GM19452 (cell line): ENCODE results near the gene LY86.
"Not testable (repeated sequence)": the region's sequence is repeated elsewhere in the genome, so short reads cannot be mapped to it uniquely, and the experiment has no call there.

ENCODE experiments used
- ATAC-seq: cut with Tn5 transposase; IDR thresholded peaks from one replicate; pipeline ENCODE4 v1.9.1; 2021; ENCODE audit not compliant: unreplicated experiment

LY86 gene

DNA sequence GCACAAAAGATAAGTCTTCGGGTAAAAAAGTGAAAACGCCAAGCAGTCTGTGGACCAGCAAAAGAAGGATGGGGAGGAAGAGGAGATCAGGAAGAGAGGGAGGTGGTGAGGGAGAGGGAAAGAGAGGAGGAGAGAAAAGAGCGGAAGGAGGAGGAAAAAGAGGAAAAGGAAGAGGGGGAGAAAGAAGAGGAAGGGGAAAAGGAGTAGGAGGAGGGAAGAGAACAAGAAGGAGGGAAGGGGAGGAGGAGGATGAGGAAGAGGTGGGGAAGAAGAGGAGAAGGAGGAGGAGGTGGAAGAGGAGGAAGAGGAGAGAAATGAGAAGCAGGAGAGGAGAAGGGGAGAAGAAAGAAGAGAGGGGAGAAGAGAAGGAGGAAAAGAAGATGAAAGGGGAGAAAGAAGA lies 6.5 kb downstream of the LY86 start:
- ATAC-seq, result no peak

DNA sequence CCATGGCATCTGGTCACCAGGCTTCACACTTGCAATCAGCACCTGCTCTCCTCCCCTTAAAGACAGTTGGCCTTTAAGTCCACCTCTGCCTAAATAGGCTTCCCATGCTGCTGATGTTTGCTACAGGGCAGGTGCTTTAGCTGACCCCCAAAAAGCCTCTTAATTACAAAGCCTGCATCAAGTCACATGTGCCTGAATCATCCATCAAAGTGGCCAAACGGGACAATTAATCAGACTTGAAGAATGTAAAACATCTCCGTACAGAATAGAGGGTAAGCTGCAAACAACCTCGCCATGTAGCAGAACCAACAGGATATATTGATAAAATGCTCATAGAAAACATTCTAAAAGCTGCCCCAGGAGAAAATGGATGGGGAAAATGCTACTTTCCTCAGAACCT lies 7.4 kb downstream of the LY86 start:
- no peak for ATAC-seq

DNA sequence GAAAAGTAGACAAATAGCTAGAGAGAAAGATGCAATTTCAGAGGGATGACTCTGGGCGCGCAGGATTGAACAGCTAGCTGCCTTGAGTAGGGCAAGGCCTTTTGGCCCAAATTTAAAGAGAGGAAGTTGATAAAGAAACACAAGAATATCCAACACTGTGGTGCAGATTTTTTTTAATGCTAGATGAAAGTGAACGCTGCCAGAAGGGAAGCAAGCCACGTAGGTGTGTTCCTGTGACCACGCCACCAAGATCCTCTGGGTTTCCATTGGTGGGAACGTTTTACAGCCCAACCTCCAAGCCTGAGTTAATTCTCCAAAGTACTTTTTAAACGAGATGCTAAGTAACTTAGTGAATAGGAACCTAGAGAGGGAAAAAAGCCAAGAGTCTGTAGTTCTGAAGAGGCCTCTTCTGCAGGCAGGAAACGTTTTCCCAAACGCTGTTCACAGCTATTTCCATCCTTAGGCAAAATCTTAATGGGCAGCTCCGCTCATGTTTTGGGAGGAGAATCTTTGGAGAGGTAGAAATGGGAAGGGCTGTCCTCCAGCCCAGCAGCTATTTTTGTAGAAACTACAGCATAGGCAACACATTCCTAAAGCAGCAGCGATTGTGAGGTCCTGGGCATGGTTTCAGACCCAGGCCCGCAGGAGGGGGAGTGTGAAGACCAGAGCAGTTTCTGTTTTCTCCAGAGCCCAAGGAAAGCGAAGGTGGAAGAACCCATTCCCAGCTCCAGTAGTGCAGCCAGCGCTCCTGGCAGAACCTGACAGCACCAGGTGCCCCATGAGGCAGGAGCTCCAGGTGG lies 8.2 kb downstream of the LY86 start:
- no peak for ATAC-seq

DNA sequence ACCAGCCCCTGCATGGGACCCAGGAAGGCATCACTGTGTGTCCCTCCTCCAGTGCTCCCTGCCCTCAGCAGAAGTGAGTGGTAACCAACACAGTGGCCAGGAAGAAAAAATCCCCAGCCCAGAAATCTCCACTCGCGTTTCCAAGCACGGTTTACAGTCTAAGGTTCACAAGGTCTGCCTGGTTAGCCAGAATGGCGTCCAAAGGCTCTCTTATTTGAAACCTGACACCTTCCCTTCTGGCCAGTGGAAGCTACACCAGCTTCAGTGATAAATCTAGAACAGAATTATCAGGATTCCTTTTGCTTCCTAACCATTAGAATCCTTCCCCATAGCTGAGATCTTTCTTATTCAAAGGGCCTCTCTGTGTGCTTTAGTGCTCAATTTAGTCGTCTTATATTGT lies 9.2 kb downstream of the LY86 start:
- no peak for ATAC-seq

DNA sequence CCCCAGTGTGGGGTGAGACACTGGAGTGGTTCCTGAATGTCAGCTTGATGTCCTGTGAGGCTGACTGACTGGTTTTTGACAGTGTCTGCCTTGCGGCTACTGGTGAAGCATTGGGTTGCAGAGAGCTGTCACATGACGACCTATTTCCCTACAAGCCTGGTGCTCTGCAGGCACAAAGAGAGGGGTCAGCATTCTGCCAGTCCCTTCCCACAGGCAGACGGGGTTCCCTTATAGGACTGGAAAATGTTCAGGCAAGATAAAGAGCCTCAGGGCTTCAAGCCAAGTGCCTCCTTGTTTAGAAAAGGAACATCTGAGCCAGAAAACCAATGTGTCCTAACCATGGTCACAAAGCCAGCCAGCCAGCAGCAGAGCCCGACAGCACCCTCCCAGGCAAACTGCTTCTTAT lies 11.0 kb downstream of the LY86 start:
- ATAC-seq, result no peak

DNA sequence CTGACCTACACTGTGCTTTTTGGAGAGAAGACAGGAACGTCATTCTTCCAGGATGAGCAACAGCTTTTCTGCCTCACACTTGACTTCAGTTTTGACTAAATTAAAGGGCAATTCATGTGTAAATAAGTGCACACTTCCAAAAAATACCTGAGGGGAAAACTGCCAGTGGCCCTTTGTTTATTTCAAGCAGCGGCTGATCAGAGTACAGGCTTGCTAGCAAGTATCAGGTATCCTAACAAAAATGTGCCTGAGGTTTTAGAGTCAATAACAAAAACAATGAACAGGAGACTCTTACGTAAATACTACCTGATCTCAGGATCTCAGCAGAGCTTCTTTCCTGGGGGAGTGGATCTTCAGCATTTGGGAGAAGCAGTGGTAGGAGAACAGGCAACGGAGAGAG lies 12.4 kb downstream of the LY86 start:
- no peak for ATAC-seq

DNA sequence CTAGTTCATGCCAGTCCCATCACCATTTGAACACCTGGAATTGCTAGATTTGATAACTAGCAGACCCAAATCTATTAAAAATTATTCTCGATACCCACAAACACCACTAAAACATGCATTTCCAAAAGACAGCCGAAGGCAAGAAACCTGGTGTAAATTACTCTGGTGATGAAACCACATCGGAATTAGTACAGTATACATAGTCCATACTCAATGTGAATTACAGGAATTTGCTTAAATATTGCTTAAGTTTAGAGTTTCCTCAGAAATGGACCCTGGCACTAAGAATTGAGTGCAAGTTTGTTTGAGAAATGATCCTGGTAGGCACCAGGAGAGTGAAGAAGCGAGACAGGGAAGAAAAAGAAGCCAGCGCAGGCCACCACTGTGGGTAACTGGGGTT lies 13.7 kb downstream of the LY86 start:
- ATAC-seq, result no peak

DNA sequence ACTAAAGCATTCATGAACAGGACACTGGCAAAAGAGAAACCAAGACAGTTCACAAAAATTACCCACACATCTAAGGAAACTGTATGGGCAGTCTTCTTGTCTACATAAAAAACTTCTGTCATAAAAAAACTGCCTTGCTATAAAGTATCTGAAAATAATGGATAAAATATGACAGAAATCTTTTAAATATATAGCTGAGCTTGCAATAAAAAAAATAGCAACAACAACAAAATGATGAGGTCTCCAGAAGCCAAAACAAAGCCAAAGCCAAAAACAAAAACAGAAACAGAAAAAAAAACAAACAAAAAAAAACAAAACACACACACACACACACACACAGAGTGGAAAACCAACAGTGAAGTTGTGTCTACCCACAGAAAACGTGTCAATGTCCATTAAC lies 14.8 kb downstream of the LY86 start:
- no peak for ATAC-seq

DNA sequence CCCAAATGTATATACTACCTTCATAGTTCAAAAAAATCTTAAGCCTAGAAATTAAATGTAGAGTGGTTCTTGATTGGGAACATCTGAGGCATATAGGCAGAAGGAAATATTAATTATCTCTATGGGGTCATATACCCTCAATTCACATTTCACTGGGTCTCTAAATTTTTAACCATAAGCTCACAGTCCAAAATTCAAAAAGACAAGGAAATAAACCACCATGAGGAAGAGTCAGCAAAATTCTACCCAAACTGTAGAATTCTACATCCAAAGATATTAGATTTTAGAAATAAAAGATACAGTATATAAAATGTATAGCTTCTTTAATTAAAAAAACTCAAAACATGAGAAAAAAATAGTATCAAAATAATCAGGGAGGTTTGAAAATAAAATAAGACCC lies 15.5 kb downstream of the LY86 start:
- no peak for ATAC-seq

DNA sequence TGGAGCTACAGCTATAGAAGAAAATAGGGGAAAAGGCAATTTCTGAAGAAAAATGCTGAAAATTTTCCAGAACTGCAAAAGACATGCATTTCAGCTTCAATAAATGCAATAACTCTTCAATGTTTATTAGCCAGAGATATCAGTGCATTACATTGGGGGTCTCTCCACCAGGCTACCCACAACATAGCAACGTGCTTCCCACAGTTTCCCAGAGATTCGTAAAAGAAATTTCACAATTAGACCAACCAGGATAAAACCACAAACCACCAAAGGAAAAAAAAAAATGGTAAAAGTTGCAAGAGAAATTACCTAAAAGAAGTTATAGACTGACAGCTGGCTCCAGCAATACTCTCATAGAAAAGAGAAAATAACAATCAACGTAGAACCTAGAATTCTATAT lies 16.0 kb downstream of the LY86 start:
- ATAC-seq, result no peak

DNA sequence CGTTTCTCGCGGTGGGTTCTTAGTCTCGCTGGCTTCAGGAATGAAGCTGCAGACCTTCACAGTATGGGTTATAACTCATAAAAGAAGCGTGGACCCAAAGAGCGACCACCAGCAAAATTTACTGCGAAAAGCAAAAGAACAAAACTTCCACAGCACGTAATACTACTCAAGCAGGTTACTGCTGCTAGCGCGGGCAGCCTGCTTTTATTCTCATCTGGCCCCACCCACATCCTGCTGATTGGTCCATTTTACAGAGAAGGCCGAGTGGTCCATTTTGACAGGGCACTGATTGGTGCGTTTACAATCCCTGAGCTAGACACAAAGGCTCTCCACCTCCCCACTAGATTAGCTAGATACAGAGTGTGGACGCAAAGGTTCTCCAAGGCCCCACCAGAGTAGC lies 17.4 kb downstream of the LY86 start:
- ATAC-seq, result no peak

DNA sequence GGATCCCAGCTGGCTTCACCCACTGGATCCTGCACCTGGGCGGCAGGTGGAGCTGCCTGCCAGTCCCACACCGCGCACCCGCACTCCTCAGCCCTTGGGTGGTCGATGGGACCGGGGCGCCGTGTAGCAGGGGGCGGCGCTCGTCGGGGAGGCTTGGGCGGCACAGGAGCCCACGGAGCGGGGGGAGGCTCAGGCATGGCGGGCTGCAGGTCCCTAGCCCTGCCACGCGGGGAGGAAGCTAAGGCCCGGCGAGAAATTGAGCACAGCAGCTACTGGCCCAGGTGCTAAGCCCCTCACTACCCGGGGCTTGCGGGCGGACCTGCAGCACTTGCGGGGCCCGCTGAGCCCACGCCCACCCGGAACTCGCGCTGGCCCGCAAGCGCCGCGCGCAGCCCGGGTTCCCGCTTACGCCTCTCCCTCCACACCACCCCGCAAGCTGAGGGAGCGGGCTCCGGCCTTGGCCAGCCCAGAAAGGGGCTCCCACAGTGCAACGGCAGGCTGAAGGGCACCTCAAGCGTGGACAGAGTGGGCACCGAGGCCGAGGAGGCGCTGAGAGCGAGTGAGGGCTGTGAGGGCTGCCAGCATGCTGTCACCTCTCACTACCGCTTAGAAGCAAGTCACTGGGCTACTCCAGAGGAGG lies 18.0 kb downstream of the LY86 start:
- ATAC-seq, result not testable (repeated sequence)

DNA sequence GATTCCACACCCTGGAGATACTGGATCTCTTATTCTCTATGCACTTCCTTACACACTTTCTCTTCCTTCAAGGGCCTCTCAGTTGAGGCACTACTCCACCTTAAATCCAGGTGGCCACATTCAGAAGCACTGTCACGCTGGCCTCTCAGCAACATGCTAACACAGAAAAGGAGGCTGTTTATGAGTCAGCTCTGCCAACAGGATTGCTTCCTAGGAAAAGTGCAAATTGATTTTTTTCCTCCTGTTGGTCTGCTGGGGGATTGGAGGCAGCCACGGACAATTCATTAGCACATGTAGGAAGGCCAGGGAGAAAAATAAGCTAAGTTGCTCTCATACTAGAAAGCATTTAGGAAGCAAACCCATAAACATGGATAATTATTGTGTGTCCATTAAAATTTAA lies 20.9 kb downstream of the LY86 start:
- no peak for ATAC-seq

DNA sequence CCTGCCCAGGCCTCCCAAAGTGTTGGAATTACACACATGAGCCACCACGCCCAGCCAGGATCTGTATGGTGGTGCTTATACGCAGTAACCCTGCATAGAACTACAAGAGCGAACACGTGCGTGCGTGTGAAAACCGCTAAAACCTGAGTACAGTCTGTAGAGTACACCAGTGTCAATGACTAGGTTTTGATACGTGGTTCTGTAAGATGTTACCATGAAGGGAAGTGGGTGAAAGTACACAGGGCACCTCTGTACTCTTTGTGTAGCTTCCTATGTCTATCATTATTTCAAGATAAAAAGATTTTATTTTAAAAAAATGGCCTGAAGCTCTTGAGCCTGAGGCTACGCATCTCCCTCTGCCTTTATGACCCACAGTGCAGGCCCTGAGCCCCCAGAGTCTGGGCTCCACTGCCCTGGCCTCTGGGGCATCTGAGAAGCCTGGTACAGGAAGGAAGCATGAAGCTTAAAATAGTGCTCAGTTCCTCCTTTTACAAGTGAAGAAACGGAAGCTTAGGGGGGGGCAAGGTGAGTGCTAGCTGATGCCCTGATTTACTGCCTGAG lies 21.6 kb downstream of the LY86 start:
- ATAC-seq, result peak; percentile 90

DNA sequence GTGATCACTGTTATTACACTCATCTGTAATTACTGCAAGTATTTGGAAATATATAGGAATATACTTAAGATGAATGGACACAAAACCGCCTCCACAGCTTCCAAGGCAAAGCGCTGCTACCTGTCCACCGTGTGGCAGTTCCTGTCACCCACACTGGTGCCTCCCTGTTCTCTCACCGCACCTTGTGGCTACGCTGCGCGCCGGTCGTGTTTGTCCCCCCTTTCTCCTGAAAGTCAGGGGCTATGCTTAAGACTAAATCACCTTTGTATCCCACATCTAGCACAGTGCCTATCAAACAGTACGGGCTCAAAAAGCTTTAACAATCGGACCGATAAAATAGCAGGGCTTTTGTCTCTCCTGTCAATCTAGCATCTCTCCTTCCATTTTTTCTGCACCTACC lies 23.0 kb downstream of the LY86 start:
- no peak for ATAC-seq

DNA sequence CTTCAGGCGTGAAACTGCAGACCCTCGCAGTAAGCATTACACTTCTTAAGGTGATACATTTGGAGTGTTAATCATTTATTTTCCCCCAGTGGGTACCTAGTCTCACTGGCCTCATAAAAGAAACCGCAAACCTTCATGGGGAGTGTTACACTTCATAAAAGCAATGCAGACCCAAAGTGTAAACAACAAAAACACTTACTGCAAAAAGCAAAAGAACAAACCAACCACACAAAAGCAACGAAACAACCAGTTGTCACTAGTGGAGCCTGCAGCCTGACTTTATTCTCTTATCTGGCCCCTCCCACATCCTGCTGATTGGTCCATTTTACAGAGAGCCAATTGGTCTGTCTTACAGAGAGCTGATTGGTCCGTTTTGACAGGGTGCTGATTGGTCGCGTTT lies 23.8 kb downstream of the LY86 start:
- ATAC-seq, result no peak

DNA sequence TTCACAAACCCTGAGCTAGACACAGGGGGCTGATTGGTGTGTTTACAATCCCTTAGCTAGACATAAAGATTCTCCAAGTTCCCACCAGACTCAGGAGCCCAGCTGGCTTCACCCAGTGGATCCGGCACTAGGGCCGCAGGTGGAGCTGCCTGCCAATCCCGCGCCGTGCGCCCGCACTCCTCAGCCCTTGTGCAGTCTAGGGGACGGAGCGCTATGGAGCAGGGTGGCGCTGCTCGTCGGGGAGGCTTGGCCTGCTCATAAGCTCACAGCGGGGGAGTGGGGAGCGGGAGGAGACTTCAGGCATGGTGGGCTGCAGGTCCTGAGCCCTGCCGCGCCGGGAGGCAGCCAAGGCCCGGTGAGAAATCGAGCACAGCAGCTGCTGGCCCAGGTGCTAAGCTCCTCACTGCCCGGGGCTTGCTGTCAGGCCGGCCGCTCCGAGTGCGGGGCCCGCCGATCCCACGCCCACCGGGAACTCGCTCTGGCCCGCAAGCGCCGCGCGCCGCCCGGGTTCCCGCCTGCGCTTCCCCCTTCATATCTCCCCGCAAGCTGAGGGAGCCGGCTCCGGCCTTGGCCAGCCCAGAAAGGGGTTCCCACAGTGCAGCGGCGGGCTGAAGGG lies 24.7 kb downstream of the LY86 start:
- ATAC-seq, result not testable (repeated sequence)

DNA sequence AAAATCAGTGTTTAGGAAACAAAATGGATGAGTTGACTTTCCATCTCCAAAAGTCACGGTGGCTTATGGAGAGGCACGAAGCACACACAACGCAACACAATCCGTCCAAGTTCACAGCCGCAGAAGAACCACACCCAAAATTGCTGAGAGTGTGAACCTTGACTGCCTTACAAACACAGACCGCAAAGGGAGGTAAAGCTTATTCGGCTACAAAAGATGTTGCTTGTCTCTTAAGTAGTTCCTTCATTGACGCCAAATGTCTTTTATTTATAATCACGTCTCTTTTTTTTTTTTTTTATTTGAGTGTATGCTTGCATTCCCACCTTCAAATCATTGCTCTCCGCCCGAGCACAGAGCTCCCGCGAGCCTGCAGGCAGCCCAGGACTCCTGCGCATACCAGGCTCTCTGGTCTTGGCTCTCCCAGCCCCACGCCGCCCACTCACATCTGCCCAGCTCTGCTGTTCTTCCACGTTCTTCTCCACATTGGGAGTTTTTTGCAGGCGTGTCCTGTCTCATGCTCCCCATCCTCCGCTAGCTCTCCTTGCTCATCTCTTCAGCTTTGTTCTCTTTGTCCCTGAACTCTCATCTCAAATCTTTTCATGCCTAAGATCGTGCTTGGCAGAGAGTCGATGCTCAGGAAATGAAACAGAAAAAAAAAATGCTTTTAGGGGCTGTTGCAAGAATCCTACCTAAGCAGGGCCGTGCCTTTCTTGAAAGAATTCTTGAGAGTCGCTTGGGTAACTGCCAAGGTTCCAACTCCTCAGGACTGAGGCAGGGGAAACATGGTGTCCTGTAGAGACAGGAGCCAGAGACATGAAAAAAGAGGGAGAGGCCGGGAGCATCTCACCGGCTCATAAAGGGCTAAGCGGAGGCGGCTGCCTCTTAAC lies 25.8 kb downstream of the LY86 start:
- ATAC-seq, result no peak

DNA sequence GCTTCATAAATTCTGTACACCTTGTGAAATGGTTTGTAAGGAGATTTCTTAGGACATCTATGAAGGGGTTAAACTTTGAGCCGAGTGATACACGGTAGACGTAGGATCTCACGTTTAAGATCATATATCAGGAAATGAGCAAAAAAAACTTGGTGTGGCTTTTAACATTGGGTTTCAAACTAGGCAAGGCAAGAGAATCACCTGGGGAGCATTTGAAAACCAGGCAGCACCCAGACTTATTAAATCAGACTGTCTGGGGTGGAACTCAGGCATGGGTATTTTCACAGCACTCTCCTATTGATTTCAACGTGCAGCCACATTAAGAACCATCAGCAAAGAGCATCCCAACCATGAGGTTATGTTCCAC lies 26.4 kb downstream of the LY86 start:
- ATAC-seq, result no peak

DNA sequence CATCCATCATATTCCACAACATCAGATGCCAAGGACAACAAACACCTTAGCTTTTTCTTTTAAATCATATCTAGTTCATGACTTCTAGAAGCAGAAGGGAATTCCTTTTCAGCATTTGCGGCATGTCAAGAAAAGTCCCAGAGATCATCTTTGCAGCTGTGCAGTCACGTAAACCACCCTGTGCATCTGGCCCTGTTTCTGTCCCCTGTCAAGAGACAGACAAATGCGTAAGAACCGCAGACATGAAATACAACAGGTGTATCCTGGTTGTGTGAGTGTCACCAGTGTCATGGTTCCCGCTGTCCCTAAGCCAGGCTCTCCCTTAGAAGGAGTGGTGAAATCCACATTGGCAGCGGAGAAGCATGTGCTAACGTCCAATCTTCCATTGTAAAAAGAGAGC lies 28.1 kb downstream of the LY86 start:
- ATAC-seq, result no peak
